ENCODE measurements around the gene CABP2. TPM values are rescaled to one million over a fixed set of nuclear protein-coding genes. Genes with fewer than 3 reads are reported as not detected.
A peak's percentile ranks its signal among the peaks of the same experiment; 100 is the strongest.

CABP2 gene
- total and polyA plus RNA-seq, 10 of the 15 experiments (the other 5 are each of a cell fraction or from before 2014, with no cell fraction given), result not detected

GRCh38 chr11:67572747-67573419, 49.6 kb upstream of the CABP2 start (continued):
- TF ChIP-seq, protein P1, sequence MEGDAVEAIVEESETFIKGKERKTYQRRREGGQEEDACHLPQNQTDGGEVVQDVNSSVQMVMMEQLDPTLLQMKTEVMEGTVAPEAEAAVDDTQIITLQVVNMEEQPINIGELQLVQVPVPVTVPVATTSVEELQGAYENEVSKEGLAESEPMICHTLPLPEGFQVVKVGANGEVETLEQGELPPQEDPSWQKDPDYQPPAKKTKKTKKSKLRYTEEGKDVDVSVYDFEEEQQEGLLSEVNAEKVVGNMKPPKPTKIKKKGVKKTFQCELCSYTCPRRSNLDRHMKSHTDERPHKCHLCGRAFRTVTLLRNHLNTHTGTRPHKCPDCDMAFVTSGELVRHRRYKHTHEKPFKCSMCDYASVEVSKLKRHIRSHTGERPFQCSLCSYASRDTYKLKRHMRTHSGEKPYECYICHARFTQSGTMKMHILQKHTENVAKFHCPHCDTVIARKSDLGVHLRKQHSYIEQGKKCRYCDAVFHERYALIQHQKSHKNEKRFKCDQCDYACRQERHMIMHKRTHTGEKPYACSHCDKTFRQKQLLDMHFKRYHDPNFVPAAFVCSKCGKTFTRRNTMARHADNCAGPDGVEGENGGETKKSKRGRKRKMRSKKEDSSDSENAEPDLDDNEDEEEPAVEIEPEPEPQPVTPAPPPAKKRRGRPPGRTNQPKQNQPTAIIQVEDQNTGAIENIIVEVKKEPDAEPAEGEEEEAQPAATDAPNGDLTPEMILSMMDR (IDR thresholded peaks at IDR 0.05 in 2 of 3, conservative IDR thresholded peaks at IDR 0.05 in 1 of 3; ENCODE audit: control insufficient read depth in 2 of 3, extremely low read depth in 1 of 3, insufficient read depth in 1 of 3, low read depth in 3 of 3, low read length in 3 of 3), result peak; percentile 56 to 85 (median 62)
- TF ChIP-seq SMC3 (IDR thresholded peaks at IDR 0.05; ENCODE audit: borderline replicate concordance, low read length) (peak; percentile 55; the same call in 1 of the 2 replicates), STAT3 (IDR thresholded peaks at IDR 0.05; ENCODE audit: low read depth, low read length) (no peak), KLF5 (IDR thresholded peaks at IDR 0.05; ENCODE audit: partially characterized antibody) (no peak), MYB (IDR thresholded peaks at IDR 0.05; ENCODE audit: borderline replicate concordance, low read depth, low read length) (no peak), NBN (IDR thresholded peaks at IDR 0.05) (peak; percentile 41; the same call in 1 of the 2 replicates), TCF12 (IDR thresholded peaks at IDR 0.05; ENCODE audit: low read depth, low read length) (0 out of 2 replicates have a peak, but pooled peaks have one; percentile 56), IKZF2 (IDR thresholded peaks at IDR 0.05) (peak; percentile 74 to 79), RELA (IDR thresholded peaks at IDR 0.05; ENCODE audit: borderline replicate concordance, partially characterized antibody) (no peak), ATF7 (IDR thresholded peaks at IDR 0.05; ENCODE audit: low read depth) (peak; percentile 84), IKZF1 (conservative IDR thresholded peaks at IDR 0.05) (peak; percentile 87), RB1 (IDR thresholded peaks at IDR 0.05; ENCODE audit: borderline replicate concordance) (peak; percentile 27; the same call in 1 of the 2 replicates)
